ENCODE results near the gene SAMD4A. TPM values are rescaled to one million over a fixed set of nuclear protein-coding genes. Genes with fewer than 3 reads are reported as not detected.

SAMD4A gene
- total and polyA plus RNA-seq, 11 donors, result 45.0 to 247 (median 138) TPM

GRCh38 chr14:54529811-54530210 lies 37.1 kb upstream of the SAMD4A start:
- Histone ChIP-seq H3K9me3 (no peaks in the 10 kb centered on the region), H3K4me3 (no peak overlapping the region), H3K36me3 (peaks cover 0 to 71% (median 60%) of the 10 kb centered on the region in 9 donors), H3K4me1 (peaks cover 0 to 7% (median 0%) of the 10 kb centered on the region in 12 donors), H3K27ac (no peak overlapping the region), H3K27me3 (no peaks in the 10 kb centered on the region)
- no peak for TF ChIP-seq POLR2A (IDR thresholded peaks at IDR 0.05)
- no peak for TF ChIP-seq CTCF (IDR thresholded peaks at IDR 0.05)
- ATAC-seq, result no peak
- 25 to 43% (median 29%) methylated on average over 1 of the region's 1 CpG for WGBS, 4 donors
- DNase-seq, result no peak
- intact Hi-C loops (cut with DNase I), result no loop called here

- ATAC-seq, result no peak
- Histone ChIP-seq H3K9me3 (no peaks in the 10 kb centered on the region), H3K27me3 (no peaks in the 10 kb centered on the region), H3K4me3 (no peak overlapping the region), H3K27ac (no peak overlapping the region), H3K36me3 (peaks cover 0 to 56% (median 42%) of the 10 kb centered on the region in 9 donors), H3K4me1 (peaks cover 0 to 12% (median 2%) of the 10 kb centered on the region in 12 donors)
- DNase-seq, result no peak
- 95 to 98% (median 96%) methylated on average over 3 of the region's 3 CpGs for WGBS, 4 donors
- intact Hi-C loops (cut with DNase I), result no loop called here
- no peak for TF ChIP-seq POLR2A (IDR thresholded peaks at IDR 0.05)
These were observed 34.6 kb upstream of the SAMD4A start for GRCh38 chr14:54532111-54533012.

DNA sequence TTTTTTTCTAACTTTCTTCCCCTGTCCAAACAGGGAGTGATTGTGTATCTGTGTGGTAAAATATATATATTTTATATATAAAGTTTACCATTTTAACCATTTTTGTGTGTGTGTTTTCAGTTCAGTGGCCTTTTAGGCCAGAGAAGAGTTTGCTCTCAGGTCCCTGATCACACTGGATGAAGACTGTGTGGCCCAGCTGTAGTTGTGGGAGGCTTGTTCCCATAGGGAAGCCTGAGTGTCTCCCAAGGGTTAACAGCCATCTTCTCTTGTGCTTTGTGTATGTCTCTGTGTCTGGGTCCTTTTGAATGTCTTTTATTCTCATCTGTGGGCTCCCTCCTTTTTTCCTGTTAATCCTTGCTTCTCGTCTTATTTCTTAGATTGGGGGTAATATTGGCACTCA lies 33.8 kb upstream of the SAMD4A start:
- 85 to 92% (median 90%) methylated on average over 1 of the region's 1 CpG for WGBS, 4 donors
- H3K4me1 ChIP-seq, result peaks cover 0 to 12% (median 2%) of the 10 kb centered on the region in 12 donors
- no peak for DNase-seq
- no peak overlapping the region for H3K27ac ChIP-seq
- ATAC-seq, result no peak
- intact Hi-C loops (cut with DNase I), result no loop called here
- no peak overlapping the region for H3K4me3 ChIP-seq
- H3K9me3 ChIP-seq, result no peaks in the 10 kb centered on the region
- peaks cover 0 to 56% (median 42%) of the 10 kb centered on the region in 9 donors for H3K36me3 ChIP-seq
- no peaks in the 10 kb centered on the region for H3K27me3 ChIP-seq
- TF ChIP-seq POLR2A (IDR thresholded peaks at IDR 0.05) (no peak), CTCF (IDR thresholded peaks at IDR 0.05) (no peak)

- no peak for TF ChIP-seq CTCF (IDR thresholded peaks at IDR 0.05)
- no peak for TF ChIP-seq POLR2A (IDR thresholded peaks at IDR 0.05)
- Histone ChIP-seq H3K27ac (no peak overlapping the region), H3K4me3 (no peak overlapping the region), H3K4me1 (peaks cover 0 to 7% (median 0%) of the 10 kb centered on the region in 12 donors), H3K36me3 (peaks cover 0 to 65% (median 50%) of the 10 kb centered on the region in 9 donors), H3K9me3 (no peaks in the 10 kb centered on the region), H3K27me3 (no peaks in the 10 kb centered on the region)
- ATAC-seq, result no peak
- intact Hi-C loops (cut with DNase I), result no loop called here
- no peak for DNase-seq
- 58 to 86% (median 79%) methylated on average over 1 of the region's 1 CpG for WGBS, 4 donors
These were observed 31.8 kb upstream of the SAMD4A start for GRCh38 chr14:54535126-54535525.
